Suprapubic skin (tissue), 2 donors: ENCODE results near the gene MYL7.

ENCODE experiments used
- EP300 ChIP-seq: sonication (generic); formaldehyde crosslinking; IDR thresholded peaks from one replicate; pipeline ENCODE4 v1.6.1; 2017; ENCODE audit warnings: antibody characterized with exemption
- POLR2A ChIP-seq, 2 donors: fragments of 450-650 bp; IDR thresholded peaks; one replicate each; pipeline ENCODE4 v1.6.1; 2017; ENCODE audit warnings: antibody characterized with exemption in 2 of 2, mild to moderate bottlenecking in 2 of 2, moderate library complexity in 2 of 2

GRCh38 chr7:44122529-44122928, 18.6 kb downstream of the MYL7 start:
- TF ChIP-seq EP300 (no peak), POLR2A (IDR thresholded peaks at IDR 0.05) (no peak)
